Measurements from ENCODE around the gene CYP2A13. TPM values are rescaled to one million over a fixed set of nuclear protein-coding genes. Genes with fewer than 3 reads are reported as not detected.
A peak's percentile ranks its signal among the peaks of the same experiment; 100 is the strongest.

The CYP2A13 gene
- total RNA-seq, 1 donor, result not detected

DNA sequence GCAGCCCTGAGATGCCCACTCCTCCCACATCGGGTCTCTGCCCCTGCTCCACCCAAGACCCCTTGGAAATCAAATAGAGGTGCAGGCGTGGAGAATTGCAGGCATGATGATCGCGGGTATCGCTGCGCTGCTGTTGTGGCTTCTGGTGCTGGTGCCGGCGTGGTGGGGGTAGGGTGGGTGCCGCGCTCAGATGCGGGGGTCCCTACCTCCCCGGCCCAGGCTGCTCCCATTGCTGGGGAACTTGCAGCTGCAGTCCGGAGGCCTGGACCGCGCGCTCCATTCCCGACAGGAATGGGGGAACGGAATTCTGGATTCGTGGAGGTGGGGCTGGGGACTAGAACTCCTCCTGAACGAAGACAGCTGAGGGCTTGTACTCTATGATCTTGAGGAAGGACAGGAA lies 46.4 kb downstream of the CYP2A13 start:
- no peak overlapping the region for H3K4me3 ChIP-seq (ENCODE audit: low read depth, low read length)
- no peak for TF ChIP-seq CTCF (IDR thresholded peaks at IDR 0.05; ENCODE audit: insufficient read depth, low read length)
- DNase-seq (ENCODE audit: low read depth), result no peak

GRCh38 chr19:41135390-41136384 lies 47.4 kb downstream of the CYP2A13 start:
- DNase-seq (ENCODE audit: low read depth), result peak; percentile 32
- peak overlapping the region; percentile 41 for H3K4me3 ChIP-seq (ENCODE audit: low read depth, low read length)

DNA sequence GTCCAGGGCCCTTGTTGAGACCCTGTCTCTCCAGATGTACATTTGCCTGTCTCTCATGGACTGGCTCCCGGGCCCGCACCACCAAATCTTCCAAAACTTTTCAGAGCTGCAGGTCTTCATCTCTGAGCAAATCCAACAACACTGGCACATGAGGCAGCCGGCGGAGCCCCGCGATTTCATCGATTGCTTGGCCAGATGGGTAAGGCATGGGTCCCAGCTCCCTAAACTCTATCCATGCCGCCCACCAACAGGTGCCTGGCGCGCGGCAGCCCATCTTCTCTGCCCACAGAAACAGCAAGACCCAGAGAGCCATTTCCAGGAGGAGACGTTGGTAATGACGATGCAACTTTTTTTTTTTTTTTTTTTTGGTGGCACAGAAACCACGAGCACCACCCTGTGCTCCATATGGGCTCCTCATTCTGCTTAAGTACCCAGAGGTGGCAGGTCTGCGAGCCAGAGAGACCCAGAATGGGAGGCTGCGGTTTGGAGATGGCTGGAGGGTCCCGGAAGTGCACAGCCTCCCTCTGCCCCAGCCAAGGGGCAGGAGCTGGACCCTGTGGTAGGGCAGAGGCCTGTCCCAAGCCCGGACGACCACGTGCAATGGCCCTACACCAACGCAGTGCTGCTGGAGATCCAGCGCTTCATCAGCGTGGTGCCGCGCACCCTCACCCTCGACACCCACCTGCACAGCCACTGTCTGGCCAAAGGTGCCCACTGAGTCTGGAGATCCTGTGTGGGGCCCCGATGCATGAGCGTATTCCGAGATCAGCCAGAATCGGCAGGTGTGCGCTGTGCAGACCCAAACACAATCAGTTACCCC lies 48.6 kb downstream of the CYP2A13 start:
- H3K4me3 ChIP-seq (ENCODE audit: low read depth, low read length), result no peak overlapping the region
- no peak for TF ChIP-seq CTCF (IDR thresholded peaks at IDR 0.05; ENCODE audit: insufficient read depth, low read length)
- DNase-seq (ENCODE audit: low read depth), result no peak

- TF ChIP-seq CTCF (IDR thresholded peaks at IDR 0.05; ENCODE audit: insufficient read depth, low read length), result peak; percentile 86
- no peak overlapping the region for H3K4me3 ChIP-seq (ENCODE audit: low read depth, low read length)
- DNase-seq (ENCODE audit: low read depth), result peak; percentile 89
Measured at GRCh38 chr19:41144403-41144802, 56.2 kb downstream of the CYP2A13 start.

Other genes with a start within 250 kb of the CYP2A13 start
- not detected in 2 replicates for gene CYP2A6, start 238.0 kb upstream of the CYP2A13 start, total RNA-seq (ENCODE audit: low replicate concordance)
- not detected in 2 replicates for gene CYP2A7, start 206.2 kb upstream of the CYP2A13 start, total RNA-seq (ENCODE audit: low replicate concordance)
- not detected in 2 replicates for gene CYP2B6, start 97.2 kb upstream of the CYP2A13 start, total RNA-seq (ENCODE audit: low replicate concordance)
- gene CYP2F1, start 26.0 kb downstream of the CYP2A13 start, total RNA-seq (ENCODE audit: low replicate concordance), result not detected in 2 replicates
- 0.45 TPM in 1 of 2 replicates, not detected in the other for gene CYP2S1, start 104.8 kb downstream of the CYP2A13 start, total RNA-seq (ENCODE audit: low replicate concordance)
- gene AXL, start 130.8 kb downstream of the CYP2A13 start, total RNA-seq (ENCODE audit: low replicate concordance), result 121 and 305 TPM in 2 replicates
- 98.4 and 108 TPM in 2 replicates for gene HNRNPUL1, start 175.9 kb downstream of the CYP2A13 start, total RNA-seq (ENCODE audit: low replicate concordance)
- gene CCDC97, start 221.7 kb downstream of the CYP2A13 start, total RNA-seq (ENCODE audit: low replicate concordance), result 7.9 and 11.4 TPM in 2 replicates

All from fibroblast of the aortic adventitia (primary cell).